WI38 (cell line): Measurements from ENCODE around the gene HMG20A.
"Not testable (repeated sequence)": the region's sequence is repeated elsewhere in the genome, so short reads cannot be mapped to it uniquely, and the experiment has no call there.

Experiments used
- H3K4me3 ChIP-seq: 2 replicates; pipeline ENCODE4 v1.5.1; 2011; ENCODE audit warnings: low read depth, mild to moderate bottlenecking, control low read depth, low read length
- CTCF ChIP-seq: IDR thresholded peaks from 2 replicates; pipeline ENCODE4 v1.5.1; 2012; ENCODE audit warnings: low read depth, mild to moderate bottlenecking, control low read depth, low read length

The HMG20A gene

GRCh38 chr15:77395013-77395774 lies 25.5 kb upstream of the HMG20A start:
- no peak for TF ChIP-seq CTCF
- H3K4me3 ChIP-seq = no peak overlapping the region

GRCh38 chr15:77396692-77397091 lies 24.0 kb upstream of the HMG20A start:
- TF ChIP-seq CTCF = no peak
- H3K4me3 ChIP-seq = no peak overlapping the region

- TF ChIP-seq CTCF = no peak
- no peak overlapping the region for H3K4me3 ChIP-seq
Observed at GRCh38 chr15:77398927-77399326, 21.8 kb upstream of the HMG20A start.

GRCh38 chr15:77400258-77400657 lies 20.4 kb upstream of the HMG20A start:
- no peak for TF ChIP-seq CTCF
- no peak overlapping the region for H3K4me3 ChIP-seq

- no peak for TF ChIP-seq CTCF
- peak overlapping the region; percentile 23; the same call in 1 of the 2 replicates for H3K4me3 ChIP-seq
Observed at GRCh38 chr15:77402740-77403379, 17.8 kb upstream of the HMG20A start.

- not testable (repeated sequence) for H3K4me3 ChIP-seq
Observed at GRCh38 chr15:77406173-77406759, 14.4 kb upstream of the HMG20A start.

GRCh38 chr15:77406846-77407245 lies 13.8 kb upstream of the HMG20A start:
- no peak overlapping the region for H3K4me3 ChIP-seq
- TF ChIP-seq CTCF = no peak
